Umbilical cord (tissue), 2 donors: ENCODE measurements around the gene MED27. TPM values are rescaled to one million over a fixed set of nuclear protein-coding genes. Genes with fewer than 3 reads are reported as not detected.
A peak's percentile ranks its signal among the peaks of the same experiment; 100 is the strongest.

Experiments
- DNase-seq: peaks from one replicate; pipeline ENCODE4 v3.0.0-alpha.2; 2015; ENCODE audit warnings: low spot score
- total RNA-seq: library from RNA; depleted of rRNA; stranded (reverse); fragments of >200 nt; gene quantifications from one replicate; pipeline ENCODE4 v1.2.3, GENCODE V29; 2014; ENCODE audit warnings: low replicate concordance; ENCODE audit not compliant: insufficient read depth

Gene MED27
- total RNA-seq, 1 donor from 2014 or later: 6.5 TPM

- DNase-seq: no peak
Observed at GRCh38 chr9:131838530-131839280, 241.0 kb downstream of the MED27 start.

- no peak for DNase-seq
Observed at GRCh38 chr9:131837836-131838235, 241.8 kb downstream of the MED27 start.

- DNase-seq: no peak
Observed at GRCh38 chr9:131837316-131837715, 242.4 kb downstream of the MED27 start.

- DNase-seq: no peak
Observed at GRCh38 chr9:131836607-131837315, 242.9 kb downstream of the MED27 start.

- DNase-seq: no peak
Observed at GRCh38 chr9:131836021-131836420, 243.6 kb downstream of the MED27 start.

- DNase-seq: peak; percentile 46
Observed at GRCh38 chr9:131835151-131835910, 244.3 kb downstream of the MED27 start.

- no peak for DNase-seq
Observed at GRCh38 chr9:131834721-131835120, 244.9 kb downstream of the MED27 start.

GRCh38 chr9:131833906-131834305 is 245.8 kb downstream of the MED27 start:
- no peak for DNase-seq

GRCh38 chr9:131833083-131833482 is 246.6 kb downstream of the MED27 start:
- DNase-seq: no peak

GRCh38 chr9:131831380-131832165 is 248.1 kb downstream of the MED27 start:
- no peak for DNase-seq

GRCh38 chr9:131827821-131828369 is 251.8 kb downstream of the MED27 start:
- DNase-seq: no peak

- DNase-seq: no peak
Observed at GRCh38 chr9:131826966-131827525, 252.6 kb downstream of the MED27 start.

- DNase-seq: no peak
Observed at GRCh38 chr9:131826053-131826452, 253.6 kb downstream of the MED27 start.

- DNase-seq: no peak
Observed at GRCh38 chr9:131824953-131825495, 254.6 kb downstream of the MED27 start.

- no peak for DNase-seq
Observed at GRCh38 chr9:131824155-131824594, 255.5 kb downstream of the MED27 start.

GRCh38 chr9:131823701-131824146 is 255.9 kb downstream of the MED27 start:
- DNase-seq: no peak

- DNase-seq: no peak
Observed at GRCh38 chr9:131818089-131818488, 261.6 kb downstream of the MED27 start.

GRCh38 chr9:131817627-131818026 is 262.0 kb downstream of the MED27 start:
- DNase-seq: no peak

GRCh38 chr9:131817073-131817472 is 262.6 kb downstream of the MED27 start:
- no peak for DNase-seq
